Right lobe of liver (tissue), 6 donors: ENCODE measurements around the gene TAF1. TPM values are rescaled to one million over a fixed set of nuclear protein-coding genes. Genes with fewer than 3 reads are reported as not detected.
A peak's percentile ranks its signal among the peaks of the same experiment; 100 is the strongest.
"Not testable (repeated sequence)": the region's sequence is repeated elsewhere in the genome, so short reads cannot be mapped to it uniquely, and the experiment has no call there.

ENCODE experiments used
- ATAC-seq, 4 donors: fragments of 200-7000 bp; cut with Tn5 transposase; one replicate each; pipeline ENCODE4 v1.9.1; 2020; ENCODE audit warnings: mild to moderate bottlenecking in 4 of 4, moderate library complexity in 4 of 4
- DNase-seq, 3 donors: peaks; one replicate each; pipeline ENCODE4 v3.0.0-alpha.2; 2020
- H3K27ac ChIP-seq, 3 donors: fragments of 200-600 bp; one replicate each; pipeline ENCODE4 v1.8.0; 2022
- H3K27me3 ChIP-seq, 2 donors: fragments of 200-600 bp; one replicate each; pipeline ENCODE4 v1.8.0; 2022
- H3K36me3 ChIP-seq, 4 donors: fragments of 200-600 bp; sonication (generic) in 1 of 4; one replicate each; pipeline versions ENCODE4 v1.5.1 to v1.8.0; 2017 to 2022; ENCODE audit warnings: control low read depth in 1 of 4
- H3K4me1 ChIP-seq, 4 donors: fragments of 200-600 bp; sonication (generic) in 1 of 4; one replicate each; pipeline versions ENCODE4 v1.5.1 to v1.8.0; 2017 to 2022; ENCODE audit warnings: control low read depth in 1 of 4
- H3K4me3 ChIP-seq, 3 donors: fragments of 200-600 bp; one replicate each; pipeline ENCODE4 v1.8.0; 2022
- H3K9me3 ChIP-seq, 4 donors: fragments of 200-600 bp; sonication (generic) in 1 of 4; one replicate each; pipeline versions ENCODE4 v1.5.1 to v1.8.0; 2017 to 2022; ENCODE audit warnings: control low read depth in 1 of 4
- POLR2A ChIP-seq: fragments of 450-650 bp; IDR thresholded peaks from one replicate; pipeline ENCODE4 v1.6.1; 2017; ENCODE audit warnings: antibody characterized with exemption, mild to moderate bottlenecking
- WGBS: methylation state at CpG from one replicate; pipeline ENCODE4 v1.1.6; 2018; ENCODE audit warnings: low coverage, low lambda C conversion rate; ENCODE audit not compliant: insufficient coverage; ENCODE audit errors: missing lambda C conversion rate; 5-methylcytosine and 5-hydroxymethylcytosine counted together
- intact Hi-C, 2 donors: fragments of 100-400 bp; cut with DNase I; formaldehyde crosslinking; loops; one replicate each; pipeline versions ENCODE4 v1.11.2 to v1.14.1; 2022
- total RNA-seq, 6 experiments: library from RNA; depleted of rRNA in 2 of 6; stranded (reverse); fragments of >200 nt in 2 of 6; fragmentation: NEBNext Ultra II Directional in 3 of 6; extraction: Animal tissue kit (Norgen Biotek cat#: 25700) in 3 of 6; gene quantifications; one replicate each; pipeline versions ENCODE4 v1.1.0 to v1.2.4, GENCODE V29; 2016 to 2023
- TF ChIP-seq, protein P1 (sequence below), 4 donors: fragments of 200-600 bp in 3 of 4; fragments of 450-650 bp in 1 of 4; IDR thresholded peaks; one replicate each; pipeline versions ENCODE4 v1.5.1 to v1.8.0; 2016 to 2022; ENCODE audit warnings: antibody characterized with exemption in 4 of 4, mild to moderate bottlenecking in 2 of 4
- donor health status: DM: no; HTN: yes; CAD: no.
- donor health status: DM: no; HTN: no; CAD: no.
- donor health status: DM: no; HTN: no; CAD: no.
- donor health status: DM: no; HTN: yes; CAD: no.
- donor health status: DM: no; HTN: yes; CAD: no.

Gene TAF1
- total RNA-seq, 6 experiments from 2014 or later, result 8.8 to 14.0 (median 12.3) TPM

DNA sequence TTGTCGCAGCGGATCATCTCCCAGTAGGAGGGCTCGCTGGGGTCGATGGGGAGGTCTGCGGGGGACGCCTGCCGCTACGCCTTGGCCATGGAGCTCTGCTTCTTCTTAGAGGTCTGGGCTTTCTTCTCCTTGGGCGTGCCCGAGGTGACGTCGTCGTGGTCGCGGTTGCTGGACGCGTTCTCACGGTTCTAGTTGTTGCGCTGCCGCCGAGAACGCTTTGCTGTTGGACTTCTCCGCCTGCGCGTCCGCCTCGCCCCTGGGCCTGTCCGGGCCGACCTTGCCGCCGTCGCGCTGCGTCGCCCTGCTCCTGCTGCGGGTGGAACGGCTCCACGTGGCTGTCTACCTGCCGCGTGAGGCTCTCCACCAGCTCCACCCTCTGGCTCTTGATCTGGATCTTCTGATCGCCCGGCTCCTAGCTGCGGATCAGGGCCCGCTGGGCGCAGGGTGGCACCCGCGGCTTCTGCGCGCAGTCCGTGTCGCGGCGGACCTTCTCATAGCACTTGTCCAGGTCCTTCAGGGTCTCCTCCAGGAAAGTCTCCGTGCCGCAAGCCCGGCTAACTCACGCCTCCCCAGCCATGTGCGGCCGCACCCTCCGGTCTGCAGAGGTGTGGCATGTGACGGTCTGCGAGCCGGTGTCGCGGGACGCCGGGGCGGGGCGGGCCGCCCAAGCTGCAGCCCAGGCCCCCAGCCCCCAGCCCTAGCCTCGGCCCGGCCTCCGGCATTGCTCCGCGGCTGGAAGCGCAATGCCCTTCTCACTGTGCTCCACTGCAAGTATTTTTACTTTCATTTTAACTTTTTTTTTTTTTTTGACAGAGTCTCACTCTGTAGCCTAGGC, 126.3 kb downstream of the TAF1 start:
- H3K9me3 ChIP-seq, result no peaks in the 10 kb centered on the region
- no peak for TF ChIP-seq POLR2A
- TF ChIP-seq, protein P1, sequence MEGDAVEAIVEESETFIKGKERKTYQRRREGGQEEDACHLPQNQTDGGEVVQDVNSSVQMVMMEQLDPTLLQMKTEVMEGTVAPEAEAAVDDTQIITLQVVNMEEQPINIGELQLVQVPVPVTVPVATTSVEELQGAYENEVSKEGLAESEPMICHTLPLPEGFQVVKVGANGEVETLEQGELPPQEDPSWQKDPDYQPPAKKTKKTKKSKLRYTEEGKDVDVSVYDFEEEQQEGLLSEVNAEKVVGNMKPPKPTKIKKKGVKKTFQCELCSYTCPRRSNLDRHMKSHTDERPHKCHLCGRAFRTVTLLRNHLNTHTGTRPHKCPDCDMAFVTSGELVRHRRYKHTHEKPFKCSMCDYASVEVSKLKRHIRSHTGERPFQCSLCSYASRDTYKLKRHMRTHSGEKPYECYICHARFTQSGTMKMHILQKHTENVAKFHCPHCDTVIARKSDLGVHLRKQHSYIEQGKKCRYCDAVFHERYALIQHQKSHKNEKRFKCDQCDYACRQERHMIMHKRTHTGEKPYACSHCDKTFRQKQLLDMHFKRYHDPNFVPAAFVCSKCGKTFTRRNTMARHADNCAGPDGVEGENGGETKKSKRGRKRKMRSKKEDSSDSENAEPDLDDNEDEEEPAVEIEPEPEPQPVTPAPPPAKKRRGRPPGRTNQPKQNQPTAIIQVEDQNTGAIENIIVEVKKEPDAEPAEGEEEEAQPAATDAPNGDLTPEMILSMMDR (IDR thresholded peaks at IDR 0.05), result no peak
- ATAC-seq (peak; percentile 75 to 84 (median 80)), DNase-seq (peak; percentile 45 to 61 (median 47))
- WGBS, result 21% methylated on average over 15 of the region's 76 CpGs
- peaks cover 0 to 5% (median 0%) of the 10 kb centered on the region in 4 donors for H3K4me1 ChIP-seq
- no peaks in the 10 kb centered on the region for H3K36me3 ChIP-seq
- no peak overlapping the region for H3K27ac ChIP-seq
- intact Hi-C loops, result no loop called here
- H3K27me3 ChIP-seq, result no peaks in the 10 kb centered on the region
- peak overlapping the region; percentile 48 to 60 (median 50) for H3K4me3 ChIP-seq

DNA sequence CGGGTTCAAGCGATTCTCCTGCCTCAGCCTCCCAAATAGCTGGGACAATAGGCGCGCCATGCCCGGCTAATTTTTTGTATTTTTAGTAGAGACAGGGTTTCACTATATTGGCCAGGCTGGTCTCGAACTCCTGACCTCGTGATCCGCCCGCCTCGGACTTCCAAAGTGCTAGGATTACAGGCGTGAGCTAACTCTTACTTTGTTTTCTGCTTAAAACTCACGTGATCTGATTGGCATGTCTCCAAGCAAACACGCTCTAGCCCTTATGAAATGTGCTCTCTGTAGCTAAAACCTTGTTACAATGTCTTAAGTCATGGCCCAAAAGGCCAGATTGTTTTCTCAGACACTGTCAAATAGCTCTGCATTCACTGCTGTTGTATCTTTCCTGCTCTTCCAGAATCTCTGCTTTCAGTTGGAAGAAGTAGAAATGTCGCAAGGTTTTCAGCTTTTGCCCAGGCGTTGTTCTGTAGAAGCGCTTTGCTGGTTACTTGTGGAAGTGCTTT, 127.0 kb downstream of the TAF1 start:
- Histone ChIP-seq H3K36me3 (no peaks in the 10 kb centered on the region), H3K4me1 (peaks cover 0 to 3% (median 0%) of the 10 kb centered on the region in 4 donors), H3K27me3 (no peaks in the 10 kb centered on the region), H3K4me3 (peak overlapping the region; percentile 48 to 60 (median 50)), H3K9me3 (no peaks in the 10 kb centered on the region), H3K27ac (no peak overlapping the region)
- intact Hi-C loops, result no loop called here
- ATAC-seq (peak; percentile 17 to 55 (median 50)), DNase-seq (peak in 1 of 3 donors; percentile 45)
- WGBS, result 59% methylated on average over 13 of the region's 16 CpGs
- TF ChIP-seq POLR2A, result no peak

- 62% methylated on average over 3 of the region's 3 CpGs for WGBS
- H3K4me1 ChIP-seq, H3K9me3 ChIP-seq, H3K27me3 ChIP-seq, ATAC-seq, H3K4me3 ChIP-seq, DNase-seq, H3K27ac ChIP-seq, intact Hi-C loops, H3K36me3 ChIP-seq: not testable (repeated sequence)
These were observed 129.8 kb downstream of the TAF1 start for GRCh38 chrX:71495979-71496378.

DNA sequence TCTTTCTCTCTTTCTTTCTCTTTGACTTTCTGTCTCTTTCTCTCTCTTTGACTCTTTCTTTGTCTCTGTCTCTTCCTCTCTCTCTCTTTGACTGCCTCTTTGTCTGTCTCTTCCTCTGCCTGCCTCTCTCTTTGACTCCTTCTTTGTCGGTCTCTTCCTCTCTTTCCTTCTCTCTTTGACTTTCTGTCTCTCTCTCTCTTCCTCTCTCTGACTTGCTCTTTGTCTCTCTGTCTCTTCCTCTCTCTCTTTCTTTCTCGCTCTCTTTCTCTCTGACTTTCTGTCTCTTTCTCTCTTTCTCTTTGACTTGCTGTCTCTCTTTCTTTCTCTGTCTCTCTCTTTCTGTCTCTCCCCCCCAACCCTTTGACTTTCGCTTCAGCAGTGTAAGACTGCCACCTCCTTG, 130.3 kb downstream of the TAF1 start:
- intact Hi-C loops, result no loop called here
- Histone ChIP-seq H3K27ac (no peak overlapping the region), H3K4me3 (no peak overlapping the region), H3K9me3 (no peaks in the 10 kb centered on the region), H3K4me1 (peaks cover 0 to 3% (median 0%) of the 10 kb centered on the region in 4 donors), H3K27me3 (no peaks in the 10 kb centered on the region), H3K36me3 (no peaks in the 10 kb centered on the region)
- DNase-seq, result no peak
- no peak for ATAC-seq
- 69% methylated on average over 3 of the region's 3 CpGs for WGBS
- no peak for TF ChIP-seq POLR2A
- TF ChIP-seq, protein P1 (IDR thresholded peaks at IDR 0.05), result no peak

- H3K27me3 ChIP-seq, H3K4me1 ChIP-seq, DNase-seq, ATAC-seq, intact Hi-C loops, H3K36me3 ChIP-seq, H3K4me3 ChIP-seq, H3K27ac ChIP-seq, H3K9me3 ChIP-seq: not testable (repeated sequence)
- WGBS, result 85% methylated on average over 4 of the region's 5 CpGs
These were observed 135.9 kb downstream of the TAF1 start for GRCh38 chrX:71502080-71502479.

GRCh38 chrX:71504346-71504745, 138.2 kb downstream of the TAF1 start:
- WGBS, result 43% methylated on average over 1 of the region's 1 CpG
- intact Hi-C loops, result no loop called here
- Histone ChIP-seq H3K4me3 (no peak overlapping the region), H3K9me3 (no peaks in the 10 kb centered on the region), H3K27ac (no peak overlapping the region), H3K36me3 (no peaks in the 10 kb centered on the region), H3K27me3 (no peaks in the 10 kb centered on the region), H3K4me1 (no peaks in the 10 kb centered on the region)
- ATAC-seq, result no peak
- TF ChIP-seq, protein P1 (IDR thresholded peaks at IDR 0.05), result no peak
- TF ChIP-seq POLR2A, result no peak
- no peak for DNase-seq
